Measurements from ENCODE around the gene GPM6B.

Gene GPM6B

GRCh38 chrX:13791145-13791544, 25.7 kb downstream of the GPM6B start:
- H3K4me1 ChIP-seq, result no peaks in the 10 kb centered on the region
- no peak overlapping the region for H3K27ac ChIP-seq
- no peaks in the 10 kb centered on the region for H3K27me3 ChIP-seq (ENCODE audit: control insufficient read depth, insufficient read depth, low read length)
- H3K79me2 ChIP-seq, result no peaks in the 10 kb centered on the region
- no peak overlapping the region for H3K4me2 ChIP-seq (ENCODE audit: low read length)
- no peaks in the 10 kb centered on the region for H3K36me3 ChIP-seq (ENCODE audit: control insufficient read depth, insufficient read depth, low read length)
- H3K4me3 ChIP-seq (ENCODE audit: low read depth, low read length), result no peak overlapping the region
- H3K9me3 ChIP-seq (ENCODE audit: control insufficient read depth, low read length), result no peaks in the 10 kb centered on the region
- no peak for TF ChIP-seq CTCF (IDR thresholded peaks at IDR 0.05)
- H3K9ac ChIP-seq, result no peak overlapping the region
- H2AFZ ChIP-seq, result no peak overlapping the region

GRCh38 chrX:13790206-13791131, 26.4 kb downstream of the GPM6B start:
- Histone ChIP-seq H2AFZ (no peak overlapping the region), H3K27ac (no peak overlapping the region), H3K36me3 (ENCODE audit: control insufficient read depth, insufficient read depth, low read length) (no peaks in the 10 kb centered on the region), H3K4me1 (no peaks in the 10 kb centered on the region), H3K9ac (no peak overlapping the region), H3K27me3 (ENCODE audit: control insufficient read depth, insufficient read depth, low read length) (no peaks in the 10 kb centered on the region), H3K4me2 (ENCODE audit: low read length) (no peak overlapping the region), H3K79me2 (no peaks in the 10 kb centered on the region), H3K9me3 (ENCODE audit: control insufficient read depth, low read length) (no peaks in the 10 kb centered on the region), H3K4me3 (ENCODE audit: low read depth, low read length) (no peak overlapping the region)
- no peak for TF ChIP-seq CTCF (IDR thresholded peaks at IDR 0.05)

GRCh38 chrX:13786048-13786447, 30.8 kb downstream of the GPM6B start:
- no peaks in the 10 kb centered on the region for H3K4me1 ChIP-seq
- H3K9me3 ChIP-seq (ENCODE audit: control insufficient read depth, low read length), result no peaks in the 10 kb centered on the region
- H3K36me3 ChIP-seq (ENCODE audit: control insufficient read depth, insufficient read depth, low read length), result no peaks in the 10 kb centered on the region
- H3K27ac ChIP-seq, result no peak overlapping the region
- no peak overlapping the region for H2AFZ ChIP-seq
- H3K4me3 ChIP-seq (ENCODE audit: low read depth, low read length), result no peak overlapping the region
- H3K27me3 ChIP-seq (ENCODE audit: control insufficient read depth, insufficient read depth, low read length), result no peaks in the 10 kb centered on the region
- H3K79me2 ChIP-seq, result no peaks in the 10 kb centered on the region
- H3K4me2 ChIP-seq (ENCODE audit: low read length), result no peak overlapping the region
- H3K9ac ChIP-seq, result no peak overlapping the region
- TF ChIP-seq CTCF (IDR thresholded peaks at IDR 0.05), result no peak

GRCh38 chrX:13780868-13781427, 35.9 kb downstream of the GPM6B start:
- Histone ChIP-seq H3K79me2 (no peaks in the 10 kb centered on the region), H3K4me2 (ENCODE audit: low read length) (no peak overlapping the region), H3K4me1 (no peaks in the 10 kb centered on the region), H3K9me3 (ENCODE audit: control insufficient read depth, low read length) (no peaks in the 10 kb centered on the region), H3K27me3 (ENCODE audit: control insufficient read depth, insufficient read depth, low read length) (no peaks in the 10 kb centered on the region), H2AFZ (no peak overlapping the region), H3K36me3 (ENCODE audit: control insufficient read depth, insufficient read depth, low read length) (no peaks in the 10 kb centered on the region), H3K27ac (no peak overlapping the region), H3K9ac (no peak overlapping the region), H3K4me3 (ENCODE audit: low read depth, low read length) (no peak overlapping the region)
- TF ChIP-seq CTCF (IDR thresholded peaks at IDR 0.05), result no peak
